ENCODE measurements around the gene SLC45A3. TPM values are rescaled to one million over a fixed set of nuclear protein-coding genes. Genes with fewer than 3 reads are reported as not detected.

Gene SLC45A3, protein sequence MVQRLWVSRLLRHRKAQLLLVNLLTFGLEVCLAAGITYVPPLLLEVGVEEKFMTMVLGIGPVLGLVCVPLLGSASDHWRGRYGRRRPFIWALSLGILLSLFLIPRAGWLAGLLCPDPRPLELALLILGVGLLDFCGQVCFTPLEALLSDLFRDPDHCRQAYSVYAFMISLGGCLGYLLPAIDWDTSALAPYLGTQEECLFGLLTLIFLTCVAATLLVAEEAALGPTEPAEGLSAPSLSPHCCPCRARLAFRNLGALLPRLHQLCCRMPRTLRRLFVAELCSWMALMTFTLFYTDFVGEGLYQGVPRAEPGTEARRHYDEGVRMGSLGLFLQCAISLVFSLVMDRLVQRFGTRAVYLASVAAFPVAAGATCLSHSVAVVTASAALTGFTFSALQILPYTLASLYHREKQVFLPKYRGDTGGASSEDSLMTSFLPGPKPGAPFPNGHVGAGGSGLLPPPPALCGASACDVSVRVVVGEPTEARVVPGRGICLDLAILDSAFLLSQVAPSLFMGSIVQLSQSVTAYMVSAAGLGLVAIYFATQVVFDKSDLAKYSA
- polyA plus RNA-seq (0.53 and 0.72 TPM in 2 replicates), polyA minus RNA-seq (0.73 and 1.3 TPM in 2 replicates)

DNA sequence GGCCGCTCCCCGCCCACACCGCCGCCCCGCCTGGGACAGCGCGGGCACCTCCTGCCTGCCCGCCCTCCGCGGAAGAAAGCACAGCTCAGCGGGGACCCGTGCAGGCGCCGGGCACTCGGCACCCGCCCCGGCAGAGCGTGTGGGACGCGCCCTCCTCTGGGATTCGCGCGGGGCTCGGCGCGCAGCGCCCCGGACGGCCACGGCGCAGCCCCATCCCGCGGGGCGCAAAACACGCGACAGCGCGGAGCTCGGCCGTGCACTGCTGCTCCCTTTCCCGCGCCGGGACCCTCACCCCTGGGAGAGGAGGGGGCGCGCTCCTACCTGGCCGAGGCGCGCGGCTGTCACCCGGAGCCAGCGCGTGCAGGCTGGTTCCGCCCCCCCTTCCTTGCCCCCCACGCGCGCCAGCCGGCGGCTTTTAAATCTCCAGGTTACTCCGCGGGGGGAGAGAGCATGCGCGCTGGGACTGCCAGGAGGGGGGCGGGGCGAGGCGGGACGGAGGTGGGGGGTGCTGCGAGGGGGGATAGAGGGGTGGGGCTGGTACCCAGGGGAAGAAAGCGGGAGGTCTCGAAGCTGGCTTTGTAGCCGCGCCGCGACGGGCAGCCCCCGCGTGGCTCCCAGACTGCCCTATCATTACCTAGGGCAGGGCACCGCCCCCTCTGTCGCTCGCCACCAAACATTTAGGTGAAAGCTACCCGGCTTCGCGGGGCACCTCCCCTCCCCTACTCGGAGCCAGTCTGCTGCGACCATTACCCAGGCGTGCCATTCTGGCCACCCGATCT is at the start of gene SLC45A3:
Gene SLC45A3, minus strand, starts transcription at position 437 of the 779 bp plus-strand sequence. CDS start 15,853 bp downstream, outside the sequence.
- no peaks in the 10 kb centered on the region for H4K20me1 ChIP-seq (ENCODE audit: insufficient read depth)
- no peaks in the 10 kb centered on the region for H3K9me3 ChIP-seq (ENCODE audit: low read length)
- H3K9ac ChIP-seq (ENCODE audit: low read length) = peak within 1 kb of the TSS; percentile 55
- H3K27ac ChIP-seq (ENCODE audit: low read length) = no peak within 1 kb of the TSS
- peaks cover 3% of the 10 kb centered on the region for H3K79me2 ChIP-seq (replicated peaks; ENCODE audit: insufficient read depth, low read length)
- no peaks in the 10 kb centered on the region for H3F3A ChIP-seq (ENCODE audit: insufficient read depth, low read length, poor library complexity, severe bottlenecking)
- peak within 1 kb of the TSS; percentile 75 for H3K4me3 ChIP-seq (ENCODE audit: low read length)
- H3K9me2 ChIP-seq (ENCODE audit: insufficient read depth, low read length) = no peaks in the 10 kb centered on the region
- no peaks in the 10 kb centered on the region for H3K36me3 ChIP-seq (ENCODE audit: insufficient read depth, low read length)
- TF ChIP-seq EZH2 (IDR thresholded peaks at IDR 0.05; ENCODE audit: borderline replicate concordance, insufficient read depth, low read length, poor library complexity, severe bottlenecking) = no peak
- TF ChIP-seq SMC3 (conservative IDR thresholded peaks at IDR 0.05; ENCODE audit: poor library complexity) = no peak
- TF ChIP-seq, protein P1, sequence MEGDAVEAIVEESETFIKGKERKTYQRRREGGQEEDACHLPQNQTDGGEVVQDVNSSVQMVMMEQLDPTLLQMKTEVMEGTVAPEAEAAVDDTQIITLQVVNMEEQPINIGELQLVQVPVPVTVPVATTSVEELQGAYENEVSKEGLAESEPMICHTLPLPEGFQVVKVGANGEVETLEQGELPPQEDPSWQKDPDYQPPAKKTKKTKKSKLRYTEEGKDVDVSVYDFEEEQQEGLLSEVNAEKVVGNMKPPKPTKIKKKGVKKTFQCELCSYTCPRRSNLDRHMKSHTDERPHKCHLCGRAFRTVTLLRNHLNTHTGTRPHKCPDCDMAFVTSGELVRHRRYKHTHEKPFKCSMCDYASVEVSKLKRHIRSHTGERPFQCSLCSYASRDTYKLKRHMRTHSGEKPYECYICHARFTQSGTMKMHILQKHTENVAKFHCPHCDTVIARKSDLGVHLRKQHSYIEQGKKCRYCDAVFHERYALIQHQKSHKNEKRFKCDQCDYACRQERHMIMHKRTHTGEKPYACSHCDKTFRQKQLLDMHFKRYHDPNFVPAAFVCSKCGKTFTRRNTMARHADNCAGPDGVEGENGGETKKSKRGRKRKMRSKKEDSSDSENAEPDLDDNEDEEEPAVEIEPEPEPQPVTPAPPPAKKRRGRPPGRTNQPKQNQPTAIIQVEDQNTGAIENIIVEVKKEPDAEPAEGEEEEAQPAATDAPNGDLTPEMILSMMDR (IDR thresholded peaks at IDR 0.05; ENCODE audit: poor library complexity, severe bottlenecking) = no peak
- TF ChIP-seq RAD21 (conservative IDR thresholded peaks at IDR 0.05) = no peak
- TF ChIP-seq MXI1 (conservative IDR thresholded peaks at IDR 0.05; ENCODE audit: poor library complexity, severe bottlenecking) = peak; percentile 71
- no peak for TF ChIP-seq TAF1 (IDR thresholded peaks at IDR 0.05; ENCODE audit: low read depth)
- peak; percentile 22 for TF ChIP-seq POLR2AphosphoS5 (IDR thresholded peaks at IDR 0.05)
- H3K4me2 ChIP-seq (ENCODE audit: low read length) = no peak within 1 kb of the TSS
- peaks cover 7% of the 10 kb centered on the region for H3K27me3 ChIP-seq (ENCODE audit: insufficient read depth, low read depth, low read length)
- H2AFZ ChIP-seq (ENCODE audit: low read depth, low read length) = peak within 1 kb of the TSS; percentile 18

DNA sequence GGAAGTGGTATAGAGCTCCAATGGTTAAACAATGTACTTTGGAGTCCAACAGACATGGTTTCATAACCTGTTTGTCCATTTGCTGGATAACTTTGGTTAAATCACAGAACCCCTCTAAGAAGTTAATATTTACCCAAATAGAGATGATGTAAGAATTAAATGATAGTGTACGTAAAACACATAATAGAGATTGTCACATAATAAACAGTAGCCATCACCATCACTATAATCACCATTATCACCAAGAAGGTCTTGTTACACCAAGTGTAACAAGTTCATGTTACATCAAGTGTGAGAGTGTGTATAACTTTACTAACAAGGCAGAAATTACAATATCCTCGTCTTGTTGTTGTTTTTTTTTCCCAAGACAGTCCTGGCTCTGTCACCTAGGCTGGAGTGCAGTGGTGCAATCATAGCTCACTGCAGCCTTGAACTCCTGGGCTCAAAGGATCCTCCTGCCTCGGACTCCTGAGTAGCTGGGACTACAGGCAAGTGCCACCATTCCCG is 46.4 kb upstream of the SLC45A3 start:
- no peaks in the 10 kb centered on the region for H3K27me3 ChIP-seq (ENCODE audit: insufficient read depth, low read depth, low read length)
- no peak overlapping the region for H3K4me3 ChIP-seq (ENCODE audit: low read length)
- no peaks in the 10 kb centered on the region for H3K36me3 ChIP-seq (ENCODE audit: insufficient read depth, low read length)
- no peak overlapping the region for H2AFZ ChIP-seq (ENCODE audit: low read depth, low read length)
- no peaks in the 10 kb centered on the region for H3F3A ChIP-seq (ENCODE audit: insufficient read depth, low read length, poor library complexity, severe bottlenecking)
- H3K4me2 ChIP-seq (ENCODE audit: low read length) = no peak overlapping the region
- no peak overlapping the region for H3K9ac ChIP-seq (ENCODE audit: low read length)
- H3K9me3 ChIP-seq (ENCODE audit: low read length) = no peaks in the 10 kb centered on the region
- H3K9me2 ChIP-seq (ENCODE audit: insufficient read depth, low read length) = no peaks in the 10 kb centered on the region
- no peak for TF ChIP-seq EP300 (conservative IDR thresholded peaks at IDR 0.05; ENCODE audit: poor library complexity, severe bottlenecking)
- TF ChIP-seq POLR2AphosphoS5 (IDR thresholded peaks at IDR 0.05) = no peak
- no peak for TF ChIP-seq MXI1 (conservative IDR thresholded peaks at IDR 0.05; ENCODE audit: poor library complexity, severe bottlenecking)
- TF ChIP-seq, protein P2, sequence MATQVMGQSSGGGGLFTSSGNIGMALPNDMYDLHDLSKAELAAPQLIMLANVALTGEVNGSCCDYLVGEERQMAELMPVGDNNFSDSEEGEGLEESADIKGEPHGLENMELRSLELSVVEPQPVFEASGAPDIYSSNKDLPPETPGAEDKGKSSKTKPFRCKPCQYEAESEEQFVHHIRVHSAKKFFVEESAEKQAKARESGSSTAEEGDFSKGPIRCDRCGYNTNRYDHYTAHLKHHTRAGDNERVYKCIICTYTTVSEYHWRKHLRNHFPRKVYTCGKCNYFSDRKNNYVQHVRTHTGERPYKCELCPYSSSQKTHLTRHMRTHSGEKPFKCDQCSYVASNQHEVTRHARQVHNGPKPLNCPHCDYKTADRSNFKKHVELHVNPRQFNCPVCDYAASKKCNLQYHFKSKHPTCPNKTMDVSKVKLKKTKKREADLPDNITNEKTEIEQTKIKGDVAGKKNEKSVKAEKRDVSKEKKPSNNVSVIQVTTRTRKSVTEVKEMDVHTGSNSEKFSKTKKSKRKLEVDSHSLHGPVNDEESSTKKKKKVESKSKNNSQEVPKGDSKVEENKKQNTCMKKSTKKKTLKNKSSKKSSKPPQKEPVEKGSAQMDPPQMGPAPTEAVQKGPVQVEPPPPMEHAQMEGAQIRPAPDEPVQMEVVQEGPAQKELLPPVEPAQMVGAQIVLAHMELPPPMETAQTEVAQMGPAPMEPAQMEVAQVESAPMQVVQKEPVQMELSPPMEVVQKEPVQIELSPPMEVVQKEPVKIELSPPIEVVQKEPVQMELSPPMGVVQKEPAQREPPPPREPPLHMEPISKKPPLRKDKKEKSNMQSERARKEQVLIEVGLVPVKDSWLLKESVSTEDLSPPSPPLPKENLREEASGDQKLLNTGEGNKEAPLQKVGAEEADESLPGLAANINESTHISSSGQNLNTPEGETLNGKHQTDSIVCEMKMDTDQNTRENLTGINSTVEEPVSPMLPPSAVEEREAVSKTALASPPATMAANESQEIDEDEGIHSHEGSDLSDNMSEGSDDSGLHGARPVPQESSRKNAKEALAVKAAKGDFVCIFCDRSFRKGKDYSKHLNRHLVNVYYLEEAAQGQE (IDR thresholded peaks at IDR 0.05; ENCODE audit: borderline replicate concordance) = no peak
- no peak for TF ChIP-seq RAD21 (conservative IDR thresholded peaks at IDR 0.05)
- no peak for TF ChIP-seq SMC3 (conservative IDR thresholded peaks at IDR 0.05; ENCODE audit: poor library complexity)
- TF ChIP-seq, protein P1 (IDR thresholded peaks at IDR 0.05; ENCODE audit: poor library complexity, severe bottlenecking) = no peak
- TF ChIP-seq TAF1 (IDR thresholded peaks at IDR 0.05; ENCODE audit: low read depth) = no peak
- no peak for TF ChIP-seq EZH2 (IDR thresholded peaks at IDR 0.05; ENCODE audit: borderline replicate concordance, insufficient read depth, low read length, poor library complexity, severe bottlenecking)
- H3K27ac ChIP-seq (ENCODE audit: low read length) = no peak overlapping the region
- no peaks in the 10 kb centered on the region for H4K20me1 ChIP-seq (ENCODE audit: insufficient read depth)
- H3K79me2 ChIP-seq (replicated peaks; ENCODE audit: insufficient read depth, low read length) = peaks cover 21% of the 10 kb centered on the region
